Glutamatergic neuron (in vitro differentiated cells): ENCODE data around the gene NDUFV3. TPM values are rescaled to one million over a fixed set of nuclear protein-coding genes. Genes with fewer than 3 reads are reported as not detected.

Source experiments
- DNase-seq: peaks from one replicate; pipeline ENCODE4 v3.0.0; 2022
- H3K27ac Mint-ChIP-seq: one replicate; pipeline ENCODE4 v1.8.0; 2020; ENCODE audit warnings: mild to moderate bottlenecking, mixed read lengths, inconsistent platforms; ENCODE audit not compliant: unreplicated experiment
- H3K27me3 Mint-ChIP-seq: one replicate; pipeline ENCODE4 v1.8.0; 2020; ENCODE audit warnings: mild to moderate bottlenecking, moderate library complexity, mixed read lengths, inconsistent platforms; ENCODE audit not compliant: unreplicated experiment
- H3K36me3 Mint-ChIP-seq: one replicate; pipeline ENCODE4 v1.8.0; 2020; ENCODE audit warnings: mild to moderate bottlenecking, mixed read lengths, inconsistent platforms; ENCODE audit not compliant: unreplicated experiment
- H3K4me1 Mint-ChIP-seq: one replicate; pipeline ENCODE4 v1.8.0; 2020; ENCODE audit warnings: mild to moderate bottlenecking, low read depth, mixed read lengths, inconsistent platforms; ENCODE audit not compliant: unreplicated experiment
- H3K4me3 Mint-ChIP-seq: one replicate; pipeline ENCODE4 v1.8.0; 2020; ENCODE audit warnings: mild to moderate bottlenecking, mixed read lengths, inconsistent platforms; ENCODE audit not compliant: unreplicated experiment
- H3K9me3 Mint-ChIP-seq: one replicate; pipeline ENCODE4 v1.8.0; 2020; ENCODE audit warnings: mild to moderate bottlenecking, moderate library complexity, mixed read lengths, inconsistent platforms; ENCODE audit not compliant: unreplicated experiment
- total RNA-seq: library from RNA; stranded (reverse); fragmentation: NEBNext Ultra II Directional; extraction: Animal tissue kit (Norgen Biotek cat#: 25700); gene quantifications from one replicate; pipeline ENCODE4 v1.2.1, GENCODE V29; 2021; ENCODE audit not compliant: unreplicated experiment
- TF ChIP-seq, protein P1 (sequence below): fragments of 200-600 bp; sonication (generic); IDR thresholded peaks from one replicate; pipeline ENCODE4 v1.5.0; 2021; ENCODE audit not compliant: partially characterized antibody, unreplicated experiment

Gene NDUFV3
- total RNA-seq, 1 donor from 2014 or later, result 33.9 TPM

DNA sequence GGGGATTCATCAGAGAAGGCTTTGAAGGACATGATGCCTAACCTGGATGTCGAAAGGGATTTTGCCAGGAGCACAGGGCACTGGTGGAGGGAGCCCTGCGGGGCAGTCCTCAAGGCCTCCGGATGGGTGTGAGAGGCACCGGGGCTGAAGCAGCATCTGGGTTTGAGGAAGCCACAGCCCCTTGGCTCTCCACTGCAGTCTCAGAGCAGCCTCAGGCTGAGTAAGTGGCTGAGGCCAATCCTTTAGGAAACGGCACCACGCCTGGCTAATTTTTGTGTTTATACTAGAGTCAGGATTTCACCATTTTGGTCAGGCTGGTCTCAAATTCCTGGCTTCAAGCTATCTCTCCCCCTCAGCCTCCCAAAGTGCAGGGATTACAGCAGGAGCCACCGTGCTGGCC lies 20.4 kb downstream of the NDUFV3 start:
- no peak for DNase-seq
- H3K9me3 Mint-ChIP-seq, result peaks cover 1% of the 10 kb centered on the region
- H3K27me3 Mint-ChIP-seq, result peaks cover 4% of the 10 kb centered on the region
- no peaks in the 10 kb centered on the region for H3K4me1 Mint-ChIP-seq
- no peaks in the 10 kb centered on the region for H3K36me3 Mint-ChIP-seq
- peak overlapping the region; percentile 49 for H3K27ac Mint-ChIP-seq
- no peak overlapping the region for H3K4me3 Mint-ChIP-seq
- TF ChIP-seq, protein P1, sequence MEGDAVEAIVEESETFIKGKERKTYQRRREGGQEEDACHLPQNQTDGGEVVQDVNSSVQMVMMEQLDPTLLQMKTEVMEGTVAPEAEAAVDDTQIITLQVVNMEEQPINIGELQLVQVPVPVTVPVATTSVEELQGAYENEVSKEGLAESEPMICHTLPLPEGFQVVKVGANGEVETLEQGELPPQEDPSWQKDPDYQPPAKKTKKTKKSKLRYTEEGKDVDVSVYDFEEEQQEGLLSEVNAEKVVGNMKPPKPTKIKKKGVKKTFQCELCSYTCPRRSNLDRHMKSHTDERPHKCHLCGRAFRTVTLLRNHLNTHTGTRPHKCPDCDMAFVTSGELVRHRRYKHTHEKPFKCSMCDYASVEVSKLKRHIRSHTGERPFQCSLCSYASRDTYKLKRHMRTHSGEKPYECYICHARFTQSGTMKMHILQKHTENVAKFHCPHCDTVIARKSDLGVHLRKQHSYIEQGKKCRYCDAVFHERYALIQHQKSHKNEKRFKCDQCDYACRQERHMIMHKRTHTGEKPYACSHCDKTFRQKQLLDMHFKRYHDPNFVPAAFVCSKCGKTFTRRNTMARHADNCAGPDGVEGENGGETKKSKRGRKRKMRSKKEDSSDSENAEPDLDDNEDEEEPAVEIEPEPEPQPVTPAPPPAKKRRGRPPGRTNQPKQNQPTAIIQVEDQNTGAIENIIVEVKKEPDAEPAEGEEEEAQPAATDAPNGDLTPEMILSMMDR, result no peak

DNA sequence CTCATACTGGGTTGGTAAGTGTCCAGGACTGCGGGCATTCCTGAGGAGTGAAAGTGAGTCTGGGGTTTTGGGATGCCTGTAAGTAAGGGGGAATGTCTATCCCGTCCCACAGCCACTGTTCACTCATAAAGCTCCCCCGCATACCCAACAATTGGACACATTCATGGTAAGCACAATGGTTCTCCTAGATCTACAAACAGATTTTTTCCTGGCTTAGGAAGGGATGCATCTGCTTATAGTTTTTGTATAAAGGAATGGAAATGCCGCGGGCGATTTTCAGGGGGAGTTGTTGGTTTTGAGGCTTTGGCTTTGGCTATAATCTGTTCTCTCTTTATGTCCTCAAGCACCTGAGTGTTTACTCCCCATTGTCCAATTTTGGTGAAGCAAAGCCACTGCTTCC lies 25.2 kb downstream of the NDUFV3 start:
- peaks cover under 1% of the 10 kb centered on the region for H3K4me1 Mint-ChIP-seq
- H3K27me3 Mint-ChIP-seq, result peaks cover 2% of the 10 kb centered on the region
- TF ChIP-seq, protein P1, result no peak
- H3K9me3 Mint-ChIP-seq, result peaks cover 3% of the 10 kb centered on the region
- no peak for DNase-seq
- H3K4me3 Mint-ChIP-seq, result no peak overlapping the region
- no peak overlapping the region for H3K27ac Mint-ChIP-seq
- H3K36me3 Mint-ChIP-seq, result no peaks in the 10 kb centered on the region

DNA sequence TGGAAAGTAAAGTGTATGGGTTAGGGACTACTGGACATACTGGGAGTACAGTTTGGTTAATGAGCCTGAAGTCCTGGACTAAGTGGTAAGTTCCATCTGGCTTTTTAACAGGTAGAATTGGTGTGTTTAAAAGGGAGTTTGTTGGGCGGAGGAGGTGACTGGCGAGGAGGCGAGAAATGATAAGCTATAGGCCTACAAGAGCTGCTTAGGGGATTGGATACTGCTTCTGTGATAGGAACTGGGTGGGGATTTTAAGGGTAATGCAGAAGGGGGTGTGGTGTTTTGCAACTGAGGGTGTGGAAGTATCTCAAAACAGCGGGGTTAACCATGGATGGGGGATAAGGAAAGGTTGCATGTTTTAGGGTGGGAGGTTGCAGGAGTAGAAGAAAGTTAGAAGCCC lies 28.8 kb downstream of the NDUFV3 start:
- Mint-ChIP-seq H3K9me3 (peaks cover 3% of the 10 kb centered on the region), H3K27ac (no peak overlapping the region), H3K36me3 (no peaks in the 10 kb centered on the region), H3K27me3 (peaks cover 5% of the 10 kb centered on the region), H3K4me1 (peaks cover 11% of the 10 kb centered on the region), H3K4me3 (no peak overlapping the region)
- TF ChIP-seq, protein P1, result no peak
- no peak for DNase-seq

DNA sequence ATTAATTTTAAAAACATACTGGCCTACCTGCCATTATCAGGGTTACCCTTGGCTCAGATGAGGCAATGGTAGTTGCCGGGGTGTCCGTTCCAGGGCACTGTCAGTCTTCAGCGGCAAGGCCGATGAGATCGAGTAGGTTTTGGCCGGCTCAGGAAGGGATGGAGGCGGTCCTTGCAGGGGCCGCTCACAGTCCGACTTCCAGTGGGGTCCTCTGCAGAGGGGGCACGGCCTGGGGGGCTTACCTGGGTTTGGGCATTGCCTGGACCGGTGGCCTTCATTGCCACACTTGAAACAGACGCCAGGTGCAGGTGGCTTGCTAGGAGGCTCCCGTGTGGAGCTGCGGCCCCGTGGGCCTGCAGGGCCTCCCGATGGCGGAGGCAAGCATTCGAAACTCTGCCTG lies 29.8 kb downstream of the NDUFV3 start:
- Mint-ChIP-seq H3K4me1 (peaks cover 15% of the 10 kb centered on the region), H3K9me3 (peaks cover 3% of the 10 kb centered on the region), H3K36me3 (no peaks in the 10 kb centered on the region), H3K4me3 (no peak overlapping the region), H3K27me3 (peaks cover 5% of the 10 kb centered on the region), H3K27ac (no peak overlapping the region)
- no peak for DNase-seq
- TF ChIP-seq, protein P1, result no peak

DNA sequence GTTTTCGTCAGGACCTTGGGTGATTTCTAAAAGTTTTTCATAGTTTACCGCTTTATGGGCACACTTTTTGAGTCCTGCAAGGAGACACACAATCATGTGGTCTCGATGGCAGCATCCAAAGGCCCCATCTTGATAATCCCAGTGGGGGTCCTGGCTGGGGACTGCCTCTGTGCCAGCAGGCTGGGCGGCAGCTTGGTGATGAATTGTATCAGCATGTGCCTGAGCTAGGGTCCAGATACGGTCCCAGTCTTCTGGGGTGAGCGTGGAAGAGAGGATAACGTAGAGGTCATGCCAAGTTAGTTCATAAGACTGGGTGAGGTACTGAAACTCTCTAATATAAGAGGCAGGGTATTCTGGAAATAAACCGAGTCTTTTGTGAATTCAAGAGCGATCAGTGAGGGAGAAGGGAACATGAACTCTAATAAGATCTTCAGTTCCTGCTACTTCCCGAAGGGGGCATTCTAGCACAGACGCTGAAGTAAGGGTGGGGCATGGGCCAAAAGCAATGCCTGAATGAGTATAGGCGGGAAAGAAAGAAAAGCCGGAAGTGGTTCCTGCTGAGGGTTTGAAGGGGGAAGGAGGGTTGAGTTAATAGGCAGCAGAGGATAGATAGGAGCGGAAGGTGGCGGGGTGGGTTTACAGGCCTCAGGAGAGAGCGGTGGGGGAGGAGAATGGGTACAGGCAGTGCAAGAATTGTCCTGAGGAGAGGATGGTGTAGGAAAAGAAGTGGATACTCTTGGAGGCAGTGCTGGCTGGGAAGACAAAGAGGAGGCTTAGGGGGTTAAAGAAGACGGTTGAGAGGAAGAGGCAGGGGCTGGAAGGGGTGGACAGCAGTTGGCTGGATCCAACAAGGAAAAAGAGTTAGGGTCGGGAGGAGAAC lies 30.7 kb downstream of the NDUFV3 start:
- peaks cover 3% of the 10 kb centered on the region for H3K9me3 Mint-ChIP-seq
- H3K36me3 Mint-ChIP-seq, result no peaks in the 10 kb centered on the region
- peak; percentile 68 for DNase-seq
- peak overlapping the region; percentile 71 for H3K27ac Mint-ChIP-seq
- H3K4me1 Mint-ChIP-seq, result peaks cover 15% of the 10 kb centered on the region
- H3K4me3 Mint-ChIP-seq, result peak overlapping the region; percentile 54
- TF ChIP-seq, protein P1, result peak; percentile 63
- peaks cover 5% of the 10 kb centered on the region for H3K27me3 Mint-ChIP-seq
